ENCODE measurements around the gene RELL1. TPM values are rescaled to one million over a fixed set of nuclear protein-coding genes. Genes with fewer than 3 reads are reported as not detected.

RELL1 gene
- total RNA-seq, 4 donors from 2014 or later, result 44.4 to 83.3 (median 73.6) TPM

DNA sequence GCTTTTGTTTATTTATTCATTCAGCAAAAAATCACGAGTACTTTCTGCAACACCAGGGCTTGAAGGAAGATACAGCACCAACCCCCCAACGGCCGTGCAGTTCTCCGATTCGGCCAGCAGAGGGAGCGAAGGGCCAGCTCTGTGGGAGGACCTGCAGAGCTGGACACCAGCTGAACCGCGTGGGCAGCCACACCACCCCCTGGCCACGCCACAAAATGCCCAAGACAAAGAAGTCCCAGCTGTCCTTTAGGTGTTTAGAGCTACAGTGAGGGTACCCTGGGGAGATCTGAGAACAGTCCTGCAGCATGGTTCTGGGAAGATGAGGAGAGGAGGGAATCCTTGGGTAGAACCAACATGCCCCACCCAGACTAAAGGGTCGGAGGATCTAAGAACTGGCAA is 83.1 kb downstream of the RELL1 start:
- no peak overlapping the region for H3K27ac ChIP-seq (replicated peaks in 1 of 4)
- no peak overlapping the region for H3K4me3 ChIP-seq
- H3K36me3 ChIP-seq, result no peaks in the 10 kb centered on the region
- H3K4me1 ChIP-seq, result peaks cover 4 to 7% (median 6%) of the 10 kb centered on the region in 4 donors
- H3K27me3 ChIP-seq, result no peaks in the 10 kb centered on the region
- no peaks in the 10 kb centered on the region for H3K9me3 ChIP-seq
- TF ChIP-seq EP300 (IDR thresholded peaks at IDR 0.05) (no peak), POLR2A (IDR thresholded peaks at IDR 0.05; ENCODE audit: low read depth) (no peak), POLR2AphosphoS5 (IDR thresholded peaks at IDR 0.05) (peak in 1 of 2 donors; percentile 54)
- TF ChIP-seq, protein P1, sequence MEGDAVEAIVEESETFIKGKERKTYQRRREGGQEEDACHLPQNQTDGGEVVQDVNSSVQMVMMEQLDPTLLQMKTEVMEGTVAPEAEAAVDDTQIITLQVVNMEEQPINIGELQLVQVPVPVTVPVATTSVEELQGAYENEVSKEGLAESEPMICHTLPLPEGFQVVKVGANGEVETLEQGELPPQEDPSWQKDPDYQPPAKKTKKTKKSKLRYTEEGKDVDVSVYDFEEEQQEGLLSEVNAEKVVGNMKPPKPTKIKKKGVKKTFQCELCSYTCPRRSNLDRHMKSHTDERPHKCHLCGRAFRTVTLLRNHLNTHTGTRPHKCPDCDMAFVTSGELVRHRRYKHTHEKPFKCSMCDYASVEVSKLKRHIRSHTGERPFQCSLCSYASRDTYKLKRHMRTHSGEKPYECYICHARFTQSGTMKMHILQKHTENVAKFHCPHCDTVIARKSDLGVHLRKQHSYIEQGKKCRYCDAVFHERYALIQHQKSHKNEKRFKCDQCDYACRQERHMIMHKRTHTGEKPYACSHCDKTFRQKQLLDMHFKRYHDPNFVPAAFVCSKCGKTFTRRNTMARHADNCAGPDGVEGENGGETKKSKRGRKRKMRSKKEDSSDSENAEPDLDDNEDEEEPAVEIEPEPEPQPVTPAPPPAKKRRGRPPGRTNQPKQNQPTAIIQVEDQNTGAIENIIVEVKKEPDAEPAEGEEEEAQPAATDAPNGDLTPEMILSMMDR (IDR thresholded peaks at IDR 0.05), result peak; percentile 98 to 99 (median 99)
- intact Hi-C loops (cut with DNase I), result loop anchor here (2.0 to 5.0 kb wide), 3 partner anchors 84 to 432 kb away; partner anchors contain the start of gene RELL1
- 12% methylated on average over 10 of the region's 10 CpGs for WGBS
- peak; percentile 96 for DNase-seq (ENCODE audit: extremely low spot score)

DNA sequence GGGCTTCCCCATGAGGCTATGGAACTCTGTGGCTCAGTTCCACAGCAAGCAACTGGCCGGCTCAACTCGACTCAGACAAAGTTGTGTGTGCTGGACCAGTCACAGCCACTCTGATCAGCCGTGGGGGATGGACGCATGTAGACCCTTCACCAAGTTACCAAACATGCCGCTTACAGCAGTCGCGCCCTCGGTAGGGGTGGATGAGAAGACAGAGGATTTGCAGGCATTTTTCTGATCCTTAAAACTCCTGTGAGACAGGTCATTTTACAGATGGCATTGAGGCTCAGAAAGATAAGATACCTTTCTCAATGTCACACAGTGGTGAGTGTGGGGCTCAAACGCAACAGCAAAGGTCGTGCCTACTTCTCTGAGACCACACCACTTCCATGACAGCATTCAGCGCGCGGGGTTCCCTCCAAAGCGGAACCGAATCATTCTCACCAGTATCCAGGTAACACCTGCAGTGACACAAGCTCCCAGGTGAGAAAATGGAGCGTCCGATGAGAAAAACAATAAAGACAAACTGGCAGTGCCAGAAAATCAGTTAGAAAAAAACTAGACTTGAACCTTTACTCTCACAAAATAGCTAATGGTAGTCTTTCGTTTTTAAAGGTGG is 83.6 kb downstream of the RELL1 start:
- Histone ChIP-seq H3K27ac (replicated peaks in 1 of 4) (no peak overlapping the region), H3K27me3 (no peaks in the 10 kb centered on the region), H3K4me3 (no peak overlapping the region), H3K9me3 (no peaks in the 10 kb centered on the region), H3K36me3 (no peaks in the 10 kb centered on the region), H3K4me1 (peaks cover 4 to 7% (median 6%) of the 10 kb centered on the region in 4 donors)
- no peak for DNase-seq (ENCODE audit: extremely low spot score)
- intact Hi-C loops (cut with DNase I), result loop anchor here (2.0 to 5.0 kb wide), 3 partner anchors 85 to 432 kb away; partner anchors contain the start of gene RELL1
- 68% methylated on average over 16 of the region's 18 CpGs for WGBS
- TF ChIP-seq POLR2A (IDR thresholded peaks at IDR 0.05; ENCODE audit: low read depth) (no peak), EP300 (IDR thresholded peaks at IDR 0.05) (no peak), POLR2AphosphoS5 (IDR thresholded peaks at IDR 0.05) (no peak)
- TF ChIP-seq, protein P1 (IDR thresholded peaks at IDR 0.05), result no peak

- Histone ChIP-seq H3K9me3 (no peaks in the 10 kb centered on the region), H3K27me3 (no peaks in the 10 kb centered on the region), H3K4me3 (no peak overlapping the region), H3K4me1 (peaks cover 4 to 7% (median 6%) of the 10 kb centered on the region in 4 donors), H3K27ac (replicated peaks in 1 of 4) (no peak overlapping the region), H3K36me3 (no peaks in the 10 kb centered on the region)
- 70% methylated on average over 5 of the region's 5 CpGs for WGBS
- TF ChIP-seq POLR2A (IDR thresholded peaks at IDR 0.05; ENCODE audit: low read depth) (no peak), EP300 (IDR thresholded peaks at IDR 0.05) (no peak), POLR2AphosphoS5 (IDR thresholded peaks at IDR 0.05) (no peak)
- TF ChIP-seq, protein P1 (IDR thresholded peaks at IDR 0.05), result no peak
- intact Hi-C loops (cut with DNase I), result loop anchor here (5.0 kb wide), 2 partner anchors 86 to 191 kb away; partner anchors contain the start of gene RELL1
- DNase-seq (ENCODE audit: extremely low spot score), result no peak
Observed at GRCh38 chr4:37601531-37601930, 84.6 kb downstream of the RELL1 start.

GRCh38 chr4:37599092-37599790 is 86.9 kb downstream of the RELL1 start:
- no peak for DNase-seq (ENCODE audit: extremely low spot score)

More at GRCh38 chr4:37599092-37599790, 86.9 kb downstream of the RELL1 start:
- intact Hi-C loops (cut with DNase I), result no loop called here
- H3K4me3 ChIP-seq, result no peak overlapping the region
- 91% methylated on average over 8 of the region's 9 CpGs for WGBS
- no peaks in the 10 kb centered on the region for H3K27me3 ChIP-seq
- H3K36me3 ChIP-seq, result no peaks in the 10 kb centered on the region
- H3K9me3 ChIP-seq, result no peaks in the 10 kb centered on the region
- TF ChIP-seq POLR2A (IDR thresholded peaks at IDR 0.05; ENCODE audit: low read depth), result no peak
- TF ChIP-seq, protein P1 (IDR thresholded peaks at IDR 0.05), result no peak
- TF ChIP-seq EP300 (IDR thresholded peaks at IDR 0.05), result no peak
- TF ChIP-seq POLR2AphosphoS5 (IDR thresholded peaks at IDR 0.05), result no peak
- no peak overlapping the region for H3K27ac ChIP-seq (replicated peaks in 1 of 4)
- peaks cover 4 to 7% (median 6%) of the 10 kb centered on the region in 4 donors for H3K4me1 ChIP-seq

All from esophagus muscularis mucosa (tissue), 4 donors.